H1 (cell line): Measurements from ENCODE around the gene HARS1. TPM values are rescaled to one million over a fixed set of nuclear protein-coding genes. Genes with fewer than 3 reads are reported as not detected.

Experiments
- CTCF ChIA-PET: fragments of 300-600 bp; sonication (Branson Sonifier 250); formaldehyde crosslinking; loops from one replicate; lab custom pipeline; 2021; ENCODE audit not compliant: partially characterized antibody; lab: Charles Lee
- POLR2A ChIA-PET: fragments of 300-600 bp; sonication (Branson Sonifier 250); formaldehyde crosslinking; loops from one replicate; lab custom pipeline; 2021; ENCODE audit warnings: inconsistent platforms; ENCODE audit not compliant: partially characterized antibody; lab: Charles Lee
- DNase-seq, 2 experiments: peaks; one replicate each; pipeline versions ENCODE4 v3.0.0 to v3.0.0-alpha.2; 2010 to 2022; ENCODE audit warnings: low spot score in 2 of 2, low read depth in 1 of 2, mixed read lengths in 1 of 2
- FAIRE-seq: peaks from 2 replicates; lab custom pipeline; 2011; peaks lifted over from hg19 to GRCh38; lab: Jason Lieb, UNC
- H2AFZ ChIP-seq: 2 replicates; pipeline ENCODE4 v1.8.1; 2012; ENCODE audit warnings: low read length, inconsistent platforms
- H2AK5ac ChIP-seq: 2 replicates; pipeline ENCODE4 v1.6.1; 2013; ENCODE audit warnings: low read depth, low read length
- H2BK120ac ChIP-seq: replicated peaks from 2 replicates; pipeline ENCODE3; 2013; ENCODE audit warnings: low read depth, low read length, inconsistent platforms
- H2BK12ac ChIP-seq: 2 replicates; pipeline ENCODE4 v1.6.1; 2013; ENCODE audit warnings: low read depth, low read length
- H2BK15ac ChIP-seq: 2 replicates; pipeline ENCODE4 v1.6.1; 2013; ENCODE audit warnings: low read length
- H2BK20ac ChIP-seq: 2 replicates; pipeline ENCODE4 v1.6.1; 2013; ENCODE audit warnings: low read length
- H2BK5ac ChIP-seq: 2 replicates; pipeline ENCODE4 v1.6.1; 2013; ENCODE audit warnings: low read depth, low read length
- H3K14ac ChIP-seq: 2 replicates; pipeline ENCODE4 v1.6.1; 2013; ENCODE audit warnings: inconsistent platforms; ENCODE audit not compliant: insufficient read length
- H3K18ac ChIP-seq: 2 replicates; pipeline ENCODE4 v1.6.1; 2013; ENCODE audit warnings: low read length; ENCODE audit errors: extremely low read depth
- H3K23ac ChIP-seq: 2 replicates; pipeline ENCODE4 v1.6.1; 2013; ENCODE audit warnings: inconsistent platforms; ENCODE audit not compliant: insufficient read length
- H3K23me2 ChIP-seq: 2 replicates; pipeline ENCODE4 v1.6.1; 2013; ENCODE audit warnings: low read depth, low read length
- H3K27ac ChIP-seq: 2 replicates; pipeline ENCODE4 v1.6.1; 2011; ENCODE audit warnings: low read depth, low read length, inconsistent platforms
- H3K27me3 ChIP-seq, 4 experiments: replicated peaks in 1 of 4; 1 replicate in 1 of 4; 2 replicates in 3 of 4; pipeline versions ENCODE4 v1.6.1 to v1.8.1; 2011 to 2013; ENCODE audit warnings: low read length in 3 of 4, mild to moderate bottlenecking in 3 of 4, inconsistent platforms in 2 of 4, mixed read lengths in 2 of 4, moderate library complexity in 1 of 4; ENCODE audit not compliant: control insufficient read depth in 3 of 4, insufficient read depth in 3 of 4; ENCODE audit errors: extremely low read depth in 1 of 4
- H3K36me3 ChIP-seq, 4 experiments: 2 replicates each; pipeline versions ENCODE4 v1.6.1 to v1.8.1; 2011 to 2013; ENCODE audit warnings: mild to moderate bottlenecking in 4 of 4, low read length in 3 of 4, moderate library complexity in 2 of 4, control low read depth in 1 of 4, inconsistent platforms in 1 of 4; ENCODE audit not compliant: insufficient read depth in 4 of 4, control insufficient read depth in 2 of 4
- H3K4ac ChIP-seq: replicated peaks from 2 replicates; pipeline ENCODE3; 2013; ENCODE audit warnings: low read length, low read depth, mixed read lengths, inconsistent platforms; ENCODE audit not compliant: insufficient read length
- H3K4me1 ChIP-seq, 4 experiments: replicated peaks in 1 of 4; 1 replicate in 1 of 4; 2 replicates in 3 of 4; pipeline versions ENCODE4 v1.6.1 to v1.8.1; 2011 to 2013; ENCODE audit warnings: low read length in 3 of 4, inconsistent platforms in 2 of 4, mixed read lengths in 1 of 4; ENCODE audit not compliant: insufficient read depth in 4 of 4, control insufficient read depth in 3 of 4
- H3K4me2 ChIP-seq, 2 experiments: 2 replicates each; pipeline versions ENCODE4 v1.6.1 to v1.8.1; 2011 to 2013; ENCODE audit warnings: low read depth in 2 of 2, low read length in 2 of 2, control low read depth in 1 of 2, inconsistent platforms in 1 of 2, mild to moderate bottlenecking in 1 of 2; ENCODE audit not compliant: insufficient read depth in 1 of 2
- H3K4me3 ChIP-seq, 4 experiments: fragments of 200-600, 300-600 bp in 1 of 4; sonication (generic), shearing (Covaris generic), sonication (Bioruptor Twin) in 1 of 4; 2 replicates each; pipeline versions ENCODE4 v1.5.1 to v1.8.1; 2011 to 2016; ENCODE audit warnings: low read length in 4 of 4, low read depth in 3 of 4, control low read depth in 2 of 4, inconsistent platforms in 2 of 4, mild to moderate bottlenecking in 2 of 4, mixed read lengths in 1 of 4, moderate library complexity in 1 of 4; ENCODE audit not compliant: insufficient read depth in 2 of 4; ENCODE audit errors: extremely low read depth in 1 of 4
- H3K56ac ChIP-seq: replicated peaks from 2 replicates; pipeline ENCODE3; 2013; ENCODE audit warnings: low read depth, mild to moderate bottlenecking, mixed read lengths, low read length, inconsistent platforms; ENCODE audit not compliant: insufficient read length
- H3K79me1 ChIP-seq: 2 replicates; pipeline ENCODE4 v1.6.1; 2013; ENCODE audit warnings: low read depth, low read length, control low read depth
- H3K79me2 ChIP-seq, 2 experiments: 2 replicates each; pipeline versions ENCODE4 v1.6.1 to v1.8.1; 2012 to 2013; ENCODE audit warnings: low read length in 2 of 2, mild to moderate bottlenecking in 2 of 2, inconsistent platforms in 1 of 2; ENCODE audit not compliant: insufficient read depth in 2 of 2, control insufficient read depth in 1 of 2
- H3K9ac ChIP-seq, 4 experiments: replicated peaks in 1 of 4; 1 replicate in 1 of 4; 2 replicates in 3 of 4; pipeline versions ENCODE4 v1.6.1 to v1.8.1; 2011 to 2013; ENCODE audit warnings: low read depth in 3 of 4, low read length in 3 of 4, control low read depth in 2 of 4, mild to moderate bottlenecking in 2 of 4, moderate library complexity in 2 of 4, inconsistent platforms in 1 of 4; ENCODE audit errors: extremely low read depth in 1 of 4
- H3K9me3 ChIP-seq, 2 experiments: 2 replicates each; pipeline versions ENCODE4 v1.6.1 to v1.8.1; 2012 to 2013; ENCODE audit warnings: mild to moderate bottlenecking in 2 of 2, moderate library complexity in 2 of 2, control low read depth in 1 of 2, inconsistent platforms in 1 of 2, low read depth in 1 of 2, low read length in 1 of 2, mixed read lengths in 1 of 2; ENCODE audit not compliant: insufficient read depth in 2 of 2
- H4K20me1 ChIP-seq, 2 experiments: replicated peaks in 1 of 2; 2 replicates each; pipeline versions ENCODE3 to v1.8.1; 2011 to 2013; ENCODE audit warnings: inconsistent platforms in 2 of 2, low read length in 2 of 2, mild to moderate bottlenecking in 1 of 2; ENCODE audit not compliant: insufficient read depth in 2 of 2, control insufficient read depth in 1 of 2
- H4K5ac ChIP-seq: 2 replicates; pipeline ENCODE4 v1.6.1; 2013; ENCODE audit warnings: low read length, low read depth, mixed read lengths, inconsistent platforms; ENCODE audit not compliant: insufficient read length
- H4K8ac ChIP-seq: 2 replicates; pipeline ENCODE4 v1.8.0; 2013; ENCODE audit warnings: mild to moderate bottlenecking, moderate library complexity, low read length, inconsistent platforms; ENCODE audit not compliant: insufficient read depth; ENCODE audit errors: extremely low read depth
- H4K91ac ChIP-seq: replicated peaks from 2 replicates; pipeline ENCODE3; 2013; ENCODE audit warnings: low read length, mixed read lengths, inconsistent platforms; ENCODE audit not compliant: insufficient read length
- ASH2L ChIP-seq: fragments of 200-600, 300-600 bp; sonication (generic); IDR thresholded peaks from one replicate; pipeline ENCODE4 v1.7.1; 2017; ENCODE audit warnings: low read length
- CEBPB ChIP-seq: IDR thresholded peaks from 2 replicates; pipeline ENCODE4 v1.6.1; 2012; ENCODE audit warnings: low read depth, low read length
- CHD1 ChIP-seq: IDR thresholded peaks from 2 replicates; pipeline ENCODE4 v1.6.1; 2012; ENCODE audit warnings: low read depth, low read length, improper control_type of control experiment
- E2F6 ChIP-seq: IDR thresholded peaks from 2 replicates; pipeline ENCODE4 v1.6.1; 2012; ENCODE audit warnings: inconsistent platforms
- EGR1 ChIP-seq: IDR thresholded peaks from 2 replicates; pipeline ENCODE4 v1.6.1; 2011; ENCODE audit warnings: low read depth, low read length, borderline replicate concordance
- GABPA ChIP-seq: IDR thresholded peaks from 2 replicates; pipeline ENCODE4 v1.6.1; 2011; ENCODE audit warnings: mild to moderate bottlenecking, low read length, moderate library complexity, borderline replicate concordance; ENCODE audit not compliant: insufficient read depth
- JUN ChIP-seq: IDR thresholded peaks from 2 replicates; pipeline ENCODE4 v1.6.1; 2011; ENCODE audit warnings: low read depth, mild to moderate bottlenecking, improper control_type of control experiment, low read length
- KDM4A ChIP-seq: IDR thresholded peaks from one replicate; pipeline ENCODE4 v1.7.1; 2012; ENCODE audit warnings: low read depth, mild to moderate bottlenecking, moderate library complexity, low read length, inconsistent platforms; ENCODE audit not compliant: severe bottlenecking
- MAFK ChIP-seq: IDR thresholded peaks from 2 replicates; pipeline ENCODE4 v1.6.1; 2012; ENCODE audit warnings: low read depth, mild to moderate bottlenecking, improper control_type of control experiment, low read length
- RXRA ChIP-seq: IDR thresholded peaks from 2 replicates; pipeline ENCODE4 v1.6.1; 2011; ENCODE audit warnings: low read depth, mild to moderate bottlenecking, low read length, moderate library complexity; ENCODE audit not compliant: insufficient read depth
- SIX5 ChIP-seq: IDR thresholded peaks from 2 replicates; pipeline ENCODE4 v1.6.1; 2011; ENCODE audit warnings: mild to moderate bottlenecking, low read depth, low read length
- SP1 ChIP-seq: IDR thresholded peaks from 2 replicates; pipeline ENCODE4 v1.6.1; 2011; ENCODE audit warnings: low read depth, low read length
- SRF ChIP-seq: IDR thresholded peaks from 2 replicates; pipeline ENCODE4 v1.6.1; 2011; ENCODE audit warnings: mild to moderate bottlenecking, low read depth, low read length, moderate library complexity
- TAF1 ChIP-seq: IDR thresholded peaks from 2 replicates; pipeline ENCODE4 v1.6.1; 2011; ENCODE audit warnings: mild to moderate bottlenecking, low read depth, low read length
- WGBS, 2 experiments: shearing (Covaris generic) in 1 of 2; methylation state at CpG; one replicate each; pipeline versions ENCODE4 v1.1.6 to v1.1.7; 2013 to 2015; ENCODE audit warnings: low lambda C conversion rate in 2 of 2, mixed read lengths in 2 of 2, inconsistent platforms in 1 of 2, low coverage in 1 of 2, missing lambda C conversion rate in 1 of 2; ENCODE audit not compliant: insufficient replicate concordance in 2 of 2, insufficient coverage in 1 of 2, insufficient read length in 1 of 2; ENCODE audit errors: extremely low coverage in 1 of 2, missing lambda C conversion rate in 1 of 2; 5-methylcytosine and 5-hydroxymethylcytosine counted together
- polyA plus RNA-seq, 7 experiments: library from polyadenylated mRNA; depleted of rRNA in 3 of 7; stranded (reverse) in 5 of 7; unstranded in 2 of 7; fragments of >200 nt in 5 of 7; fragments of 200-250 nt in 2 of 7; gene quantifications; 1 replicate in 5 of 7; 2 replicates in 1 of 7; 4 replicates in 1 of 7; pipeline versions ENCODE4 v1.2.1 to v1.2.3, GENCODE V29; 2011 to 2013; ENCODE audit warnings: missing spikeins in 2 of 7, mixed read lengths in 2 of 7
- total RNA-seq: library from RNA; stranded (reverse); fragmentation: NEBNext Ultra II Directional; extraction: Animal tissue kit (Norgen Biotek cat#: 25700); gene quantifications from 2 replicates; pipeline ENCODE4 v1.2.1, GENCODE V29; 2021

HARS1 gene
- total and polyA plus RNA-seq, 2 of the 8 experiments (the other 6 are each of a cell fraction or from before 2014, with no cell fraction given) = 27.8 to 56.8 TPM

GRCh38 chr5:140632366-140633020 is 58.7 kb downstream of the HARS1 start:
- Histone ChIP-seq H2BK15ac (no peak overlapping the region), H2BK5ac (no peak overlapping the region), H3K9ac (no peak overlapping the region), H2BK20ac (no peak overlapping the region), H3K56ac (no peak overlapping the region), H3K4me1 (peaks cover 0 to 2% (median 0%) of the 10 kb centered on the region in 4 experiments; a peak in 1 of 7 replicates), H2AFZ (no peak overlapping the region), H2AK5ac (no peak overlapping the region), H2BK12ac (no peak overlapping the region), H4K20me1 (no peaks in the 10 kb centered on the region), H3K27ac (no peak overlapping the region), H3K23me2 (no peaks in the 10 kb centered on the region), H3K9me3 (peaks cover 18 to 30% of the 10 kb centered on the region in 2 experiments; a peak in 3 of 4 replicates), H4K5ac (no peak overlapping the region), H3K36me3 (no peaks in the 10 kb centered on the region), H3K79me2 (no peaks in the 10 kb centered on the region), H3K4me3 (no peak overlapping the region), H3K14ac (no peak overlapping the region), H3K79me1 (no peaks in the 10 kb centered on the region), H3K27me3 (no peaks in the 10 kb centered on the region), H4K91ac (no peak overlapping the region), H4K8ac (peak overlapping the region; percentile 80), H3K4me2 (no peak overlapping the region), H3K23ac (no peak overlapping the region), H2BK120ac (no peak overlapping the region), H3K4ac (no peak overlapping the region), H3K18ac (no peak overlapping the region)
- ChIA-PET CTCF (interaction anchor here (0.6 kb wide), 1 partner anchor 118 kb away, joined by 3 read pairs; no protein-coding TSS in a partner anchor), POLR2A (interaction anchor here (1.1 kb wide), 1 partner anchor 12 kb away, joined by 3 read pairs; no protein-coding TSS in a partner anchor)
- WGBS, 2 experiments = 90% methylated on average over 37 of the region's 51 CpGs; no CpG with 5 or more reads in 1 of the 2 experiments
- FAIRE-seq (no peak), DNase-seq (no peak)
- TF ChIP-seq SP1 = no peak
- TF ChIP-seq ASH2L = no peak
- no peak for TF ChIP-seq EGR1
- no peak for TF ChIP-seq SIX5
- no peak for TF ChIP-seq RXRA
- no peak for TF ChIP-seq MAFK
- no peak for TF ChIP-seq CEBPB
- no peak for TF ChIP-seq GABPA
- no peak for TF ChIP-seq SRF
- no peak for TF ChIP-seq KDM4A
- no peak for TF ChIP-seq CHD1
- no peak for TF ChIP-seq TAF1
- TF ChIP-seq JUN = no peak
- TF ChIP-seq E2F6 = no peak
